Limb (tissue), 2 donors: ENCODE data around the gene MLLT6.

Source experiments
- DNase-seq, 2 donors: peaks; one replicate each; pipeline ENCODE4 v3.0.0-alpha.2; 2016; ENCODE audit errors: extremely low spot score in 2 of 2

MLLT6 gene

GRCh38 chr17:38704606-38705522 lies at the start of gene MLLT6:
Gene MLLT6, plus strand, starts transcription at chr17:38705273. Its CDS starts 360 bp downstream, at chr17:38705633.
- DNase-seq, result peak; percentile 86 to 88

GRCh38 chr17:38656959-38657823 lies 47.9 kb upstream of the MLLT6 start:
- no peak for DNase-seq

DNA sequence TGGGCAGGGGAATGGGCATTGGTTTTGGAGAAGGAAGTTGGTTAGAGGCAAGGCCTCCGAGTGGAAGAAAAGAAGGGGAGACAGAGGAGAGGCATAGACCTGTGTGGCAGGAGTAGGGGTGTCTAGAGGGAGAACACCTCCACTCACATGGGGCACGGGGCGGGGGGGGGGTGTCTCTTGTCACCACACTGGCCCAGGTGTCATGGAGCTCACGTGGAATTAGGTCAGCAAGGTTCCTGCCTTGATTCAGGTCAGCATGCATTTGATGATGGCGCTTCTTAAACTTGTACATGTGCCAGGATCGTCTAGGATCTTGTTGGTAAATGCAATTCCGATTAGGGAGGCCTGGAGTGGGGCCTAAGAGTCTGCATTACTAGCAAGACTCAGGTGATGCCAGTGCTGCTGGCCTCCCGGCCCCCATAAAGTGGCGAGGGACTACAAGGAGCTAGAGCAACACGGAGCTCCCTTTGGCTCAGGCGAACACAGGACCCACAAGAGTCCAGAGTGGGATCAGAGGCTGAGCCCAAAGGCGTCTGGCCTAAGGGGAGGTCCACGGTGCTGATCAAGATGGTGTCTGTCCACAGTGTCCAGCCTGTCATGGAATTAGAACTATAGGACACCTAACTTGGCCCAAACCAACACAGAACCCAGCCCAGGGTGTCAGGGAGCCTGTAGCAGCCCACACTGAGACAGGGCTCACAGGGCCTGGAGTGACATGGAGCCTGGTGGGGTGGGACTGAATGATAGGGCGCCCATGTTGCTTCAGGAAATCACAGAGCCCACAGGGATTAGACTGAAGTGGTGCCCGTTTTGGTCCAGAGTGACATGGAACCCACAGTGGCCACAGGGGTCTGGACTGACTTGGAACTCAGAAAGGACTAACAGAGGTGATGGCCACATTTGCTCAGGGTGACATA lies 47.0 kb upstream of the MLLT6 start:
- DNase-seq, result no peak

DNA sequence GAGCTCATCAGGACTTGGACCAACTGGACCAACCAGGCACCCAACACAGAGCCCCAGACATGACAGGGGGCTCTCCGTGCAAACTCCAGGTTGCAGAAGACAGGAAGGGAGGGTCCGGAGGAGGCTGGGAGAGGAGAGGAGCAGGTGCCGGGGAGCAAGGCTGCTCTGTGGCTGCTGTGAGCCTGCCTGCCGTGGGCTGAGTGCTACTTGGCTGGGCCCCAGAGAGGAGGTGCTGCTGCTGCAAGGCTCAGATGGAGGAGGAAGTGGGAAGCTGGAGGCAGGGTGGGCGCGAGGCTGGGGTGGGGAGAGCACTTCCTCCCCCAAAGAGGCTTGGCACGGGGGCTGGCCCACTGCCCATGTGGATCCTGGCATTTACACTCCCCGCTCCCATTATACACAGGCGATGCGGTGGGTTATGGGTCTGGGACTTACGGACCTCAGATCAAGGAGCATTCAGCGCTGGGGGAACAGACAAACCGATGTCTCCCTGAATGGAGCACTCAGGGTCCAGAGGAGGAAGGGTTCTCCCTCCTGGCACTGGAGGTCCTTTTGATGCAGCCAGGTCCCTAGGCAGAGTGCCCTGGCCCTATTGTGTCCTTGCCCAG lies 46.2 kb upstream of the MLLT6 start:
- DNase-seq, result no peak

GRCh38 chr17:38659415-38659814 lies 45.7 kb upstream of the MLLT6 start:
- no peak for DNase-seq

DNA sequence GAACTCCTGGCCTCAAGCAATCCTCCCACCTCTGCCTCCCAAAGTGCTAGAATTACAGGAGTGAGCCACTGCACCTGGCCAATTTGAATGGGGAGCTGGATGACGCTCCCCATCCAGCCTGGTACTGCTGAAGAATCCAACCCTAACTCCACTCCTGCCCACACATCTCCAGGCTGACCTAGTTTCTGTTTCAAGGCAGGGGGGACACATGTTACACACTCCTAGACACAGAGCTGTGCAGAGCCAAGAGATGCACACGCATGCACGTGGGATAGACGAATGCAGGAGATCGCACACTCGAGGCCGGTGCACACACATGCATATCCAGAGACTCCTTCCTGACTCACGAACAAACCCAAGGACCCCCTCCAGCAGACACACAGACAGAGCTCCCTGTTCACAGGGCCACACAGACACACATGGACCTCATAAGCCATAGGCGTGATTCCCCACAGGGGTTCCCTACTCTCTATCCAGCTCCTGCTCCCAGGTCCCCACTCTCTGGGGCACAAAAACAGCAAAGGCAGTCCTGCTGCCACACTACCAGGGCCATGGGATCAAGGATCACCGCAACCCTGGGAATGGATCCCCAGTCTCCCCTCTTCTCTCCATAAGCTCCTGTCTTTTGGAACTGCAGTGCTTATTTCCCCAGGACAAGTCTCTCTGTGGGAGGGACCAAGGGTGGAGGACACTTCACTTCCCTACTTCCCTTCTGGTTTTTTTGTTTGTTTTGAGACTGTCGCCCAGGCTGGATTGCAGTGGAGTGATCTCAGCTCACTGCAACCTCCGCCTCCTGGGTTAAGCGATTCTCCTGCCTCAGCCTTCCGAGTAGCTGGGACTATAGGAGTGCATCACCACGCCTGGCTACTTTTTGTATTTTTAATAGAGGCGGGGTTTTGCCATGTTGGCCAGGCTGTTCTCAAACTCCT lies 44.7 kb upstream of the MLLT6 start:
- no peak for DNase-seq

DNA sequence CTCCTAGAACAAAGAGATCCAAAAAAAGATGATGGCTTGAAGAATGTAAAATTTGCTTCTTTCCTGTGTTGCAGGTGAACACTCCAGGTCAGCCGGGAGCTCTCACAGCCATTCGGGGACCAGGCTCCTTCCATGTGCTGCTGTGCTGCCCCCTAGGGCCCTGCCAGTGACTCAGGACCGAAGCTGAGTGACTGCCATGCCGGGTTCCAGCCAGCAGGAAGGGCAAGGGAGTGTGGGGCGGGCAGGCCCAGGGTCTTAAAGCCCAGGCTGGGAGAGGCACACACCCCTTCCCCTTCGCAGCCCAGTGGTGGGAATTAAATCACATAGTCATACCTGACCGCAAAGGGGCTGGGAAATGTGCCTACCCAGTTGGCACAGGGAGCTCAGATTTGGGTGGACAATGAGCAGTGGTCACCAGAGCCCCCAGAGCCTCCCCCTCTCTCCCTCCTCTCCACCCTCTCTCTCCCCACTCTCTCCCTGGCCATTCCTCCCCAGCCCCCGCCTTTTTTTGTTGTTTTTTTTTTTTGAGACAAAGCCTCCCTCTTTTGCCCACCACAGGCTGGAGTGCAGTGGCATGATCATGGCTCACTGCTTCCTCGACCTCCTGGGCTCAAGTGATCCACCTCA lies 41.8 kb upstream of the MLLT6 start:
- DNase-seq, result peak in 1 of 2 donors; percentile 69

- DNase-seq, result no peak
These were observed 41.0 kb upstream of the MLLT6 start for GRCh38 chr17:38663964-38664644.

DNA sequence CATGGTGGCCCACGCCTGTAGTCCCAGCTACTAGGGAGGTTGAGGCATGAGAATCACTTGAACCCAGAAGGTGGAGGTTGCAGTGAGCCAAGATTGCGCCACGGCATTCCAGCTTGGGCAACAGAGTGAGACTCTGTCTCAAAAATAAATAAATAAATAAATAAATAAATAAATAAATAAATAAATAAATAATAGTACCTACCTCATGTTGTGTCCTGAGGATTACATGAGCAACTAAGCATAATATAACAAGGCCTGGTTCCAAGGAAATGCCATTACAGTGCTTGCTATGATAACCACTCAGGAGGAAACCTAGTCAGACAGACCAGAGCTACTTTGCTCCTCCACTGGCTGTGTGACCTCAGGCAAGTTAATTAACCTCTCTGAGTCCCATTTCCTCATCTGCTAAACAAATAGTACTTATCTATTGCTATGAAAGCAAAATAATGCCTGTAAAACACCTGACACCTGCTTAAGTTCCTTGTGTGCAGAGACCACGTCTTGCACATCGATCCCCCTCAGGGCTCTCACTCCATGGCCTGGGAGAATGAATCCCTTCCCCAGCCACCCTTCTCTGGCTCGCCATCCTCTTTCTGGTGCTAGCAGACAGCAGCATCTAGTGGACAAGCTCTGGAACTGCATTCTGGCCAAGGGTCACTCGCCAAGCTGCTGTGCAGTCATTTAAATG lies 37.8 kb upstream of the MLLT6 start:
- peak; percentile 64 to 79 for DNase-seq

GRCh38 chr17:38667787-38668122 lies 37.3 kb upstream of the MLLT6 start:
- DNase-seq, result no peak

- DNase-seq, result no peak
These were observed 35.6 kb upstream of the MLLT6 start for GRCh38 chr17:38669520-38669919.

- no peak for DNase-seq
These were observed 32.9 kb upstream of the MLLT6 start for GRCh38 chr17:38671939-38672720.

DNA sequence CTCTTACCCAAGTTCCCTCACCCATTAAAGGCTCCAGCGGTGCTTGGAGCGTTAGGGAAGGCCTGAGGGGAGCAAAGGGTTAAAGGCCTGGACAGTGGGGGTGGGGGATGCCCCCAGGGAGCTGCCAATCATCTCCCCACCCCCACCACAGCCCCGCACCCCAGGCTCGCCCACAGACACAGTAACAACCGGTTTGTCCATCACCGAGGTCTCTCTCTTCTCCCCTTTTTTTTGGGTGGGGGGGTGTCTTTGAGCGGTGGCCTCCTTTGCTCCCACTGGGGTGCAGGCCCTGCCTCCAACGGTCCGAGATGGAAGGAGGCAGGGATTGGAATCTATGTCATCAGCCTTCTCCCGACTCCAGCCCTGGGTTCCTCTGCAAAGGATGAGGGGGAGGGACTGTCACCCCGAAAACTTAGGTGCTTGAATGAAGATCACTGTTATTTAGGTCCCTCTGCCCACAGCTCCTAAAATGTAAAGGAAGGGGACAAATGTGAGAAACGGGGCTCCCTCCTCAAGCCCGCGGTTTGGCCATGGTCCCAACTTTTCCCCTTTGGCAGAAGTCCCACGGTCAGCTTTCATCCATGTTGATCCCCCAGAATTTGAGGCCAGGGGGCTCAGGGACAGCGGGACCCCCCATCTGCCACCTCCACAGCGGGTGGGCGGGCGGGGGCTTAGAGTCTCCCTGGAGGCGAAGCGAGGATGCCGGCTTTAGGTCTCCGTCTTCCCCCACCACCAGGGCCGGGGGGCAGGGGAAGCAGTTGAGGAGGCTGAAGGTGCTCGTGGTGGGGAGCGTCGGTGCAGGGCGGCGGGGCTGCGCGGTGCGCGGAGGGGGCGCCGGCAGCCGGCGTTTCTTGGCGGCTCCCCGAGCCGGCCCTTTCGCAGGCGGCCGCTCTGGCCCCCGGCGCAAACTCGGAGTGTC lies 32.0 kb upstream of the MLLT6 start:
- no peak for DNase-seq

GRCh38 chr17:38673707-38674013 lies 31.4 kb upstream of the MLLT6 start:
- DNase-seq, result peak in 1 of 2 donors; percentile 58

- no peak for DNase-seq
These were observed 30.9 kb upstream of the MLLT6 start for GRCh38 chr17:38674014-38674748.
